BJ (cell line): ENCODE results near the gene STXBP6. TPM values are rescaled to one million over a fixed set of nuclear protein-coding genes. Genes with fewer than 3 reads are reported as not detected.

Experiments used
- CTCF ChIA-PET: fragments of 350-600 bp; formaldehyde crosslinking; extraction: SDS; loops from one replicate; lab custom pipeline; 2021; ENCODE audit warnings: antibody characterized with exemption, inconsistent platforms; lab: Yijun Ruan, JAX
- POLR2A ChIA-PET: fragments of 300-600 bp; sonication (Branson Sonifier 250); formaldehyde crosslinking; extraction: SDS; loops from one replicate; lab custom pipeline; 2021; ENCODE audit warnings: antibody characterized with exemption; lab: Charles Lee
- DNase-seq: peaks from one replicate; pipeline ENCODE4 v3.0.0-alpha.2; 2011; ENCODE audit warnings: low read depth
- H3K27me3 ChIP-seq: 2 replicates; pipeline ENCODE4 v1.6.0; 2011; ENCODE audit warnings: low read length; ENCODE audit not compliant: control insufficient read depth, insufficient read depth
- H3K36me3 ChIP-seq: 2 replicates; pipeline ENCODE4 v1.5.1; 2011; ENCODE audit warnings: low read length; ENCODE audit not compliant: control insufficient read depth, insufficient read depth
- H3K4me3 ChIP-seq: 2 replicates; pipeline ENCODE4 v1.5.1; 2011; ENCODE audit warnings: low read depth, mild to moderate bottlenecking, control low read depth, low read length
- CTCF ChIP-seq: IDR thresholded peaks from 2 replicates; pipeline ENCODE4 v1.5.1; 2011; ENCODE audit warnings: low read depth, mild to moderate bottlenecking, control low read depth, inconsistent platforms, low read length, moderate library complexity; ENCODE audit not compliant: insufficient read depth
- polyA plus RNA-seq: library from polyadenylated mRNA; depleted of rRNA; stranded (reverse); fragments of >200 nt; gene quantifications from 2 replicates; pipeline ENCODE4 v1.2.3, GENCODE V29; 2011

The STXBP6 gene
- polyA plus RNA-seq, 1 experiment: 12.1 TPM

- H3K4me3 ChIP-seq: no peak overlapping the region
- no peak for DNase-seq
- CTCF ChIA-PET: interaction anchor here (1.7 kb wide), 1 partner anchor 180 kb away, joined by 3 read pairs; no protein-coding TSS in a partner anchor
- POLR2A ChIA-PET: no interaction called here
- no peaks in the 10 kb centered on the region for H3K27me3 ChIP-seq
- no peaks in the 10 kb centered on the region for H3K36me3 ChIP-seq
- TF ChIP-seq CTCF: no peak
Measured at GRCh38 chr14:24993631-24994030, 56.3 kb downstream of the STXBP6 start.

GRCh38 chr14:24992624-24993360 is 57.2 kb downstream of the STXBP6 start:
- no peaks in the 10 kb centered on the region for H3K36me3 ChIP-seq
- TF ChIP-seq CTCF: no peak
- POLR2A ChIA-PET: no interaction called here
- no peak overlapping the region for H3K4me3 ChIP-seq
- DNase-seq: no peak
- H3K27me3 ChIP-seq: no peaks in the 10 kb centered on the region
- CTCF ChIA-PET: interaction anchor here (0.7 to 1.7 kb wide), 4 partner anchors 8 to 179 kb away, joined by 3 to 4 read pairs (median 3); no protein-coding TSS in a partner anchor

GRCh38 chr14:24991821-24992220 is 58.1 kb downstream of the STXBP6 start:
- ChIA-PET POLR2A (no interaction called here), CTCF (interaction anchor here (0.9 to 1.4 kb wide), 3 partner anchors 9 to 51 kb away, joined by 3 to 4 read pairs (median 3); no protein-coding TSS in a partner anchor)
- Histone ChIP-seq H3K36me3 (no peaks in the 10 kb centered on the region), H3K4me3 (no peak overlapping the region), H3K27me3 (no peaks in the 10 kb centered on the region)
- DNase-seq: no peak
- TF ChIP-seq CTCF: no peak

GRCh38 chr14:24991288-24991687 is 58.7 kb downstream of the STXBP6 start:
- Histone ChIP-seq H3K36me3 (no peaks in the 10 kb centered on the region), H3K27me3 (no peaks in the 10 kb centered on the region), H3K4me3 (no peak overlapping the region)
- DNase-seq: no peak
- no peak for TF ChIP-seq CTCF
- ChIA-PET CTCF (interaction anchor here (1.4 kb wide), 1 partner anchor 12 kb away, joined by 3 read pairs; no protein-coding TSS in a partner anchor), POLR2A (no interaction called here)

GRCh38 chr14:24990773-24991172 is 59.2 kb downstream of the STXBP6 start:
- DNase-seq: no peak
- Histone ChIP-seq H3K27me3 (no peaks in the 10 kb centered on the region), H3K36me3 (no peaks in the 10 kb centered on the region), H3K4me3 (no peak overlapping the region)
- no peak for TF ChIP-seq CTCF
- ChIA-PET POLR2A (no interaction called here), CTCF (no interaction called here)
